Measurements from ENCODE around the gene GRIK4. TPM values are rescaled to one million over a fixed set of nuclear protein-coding genes. Genes with fewer than 3 reads are reported as not detected.
A peak's percentile ranks its signal among the peaks of the same experiment; 100 is the strongest.

Gene GRIK4
- total RNA-seq, 1 donor from 2014 or later = 2.2 TPM

DNA sequence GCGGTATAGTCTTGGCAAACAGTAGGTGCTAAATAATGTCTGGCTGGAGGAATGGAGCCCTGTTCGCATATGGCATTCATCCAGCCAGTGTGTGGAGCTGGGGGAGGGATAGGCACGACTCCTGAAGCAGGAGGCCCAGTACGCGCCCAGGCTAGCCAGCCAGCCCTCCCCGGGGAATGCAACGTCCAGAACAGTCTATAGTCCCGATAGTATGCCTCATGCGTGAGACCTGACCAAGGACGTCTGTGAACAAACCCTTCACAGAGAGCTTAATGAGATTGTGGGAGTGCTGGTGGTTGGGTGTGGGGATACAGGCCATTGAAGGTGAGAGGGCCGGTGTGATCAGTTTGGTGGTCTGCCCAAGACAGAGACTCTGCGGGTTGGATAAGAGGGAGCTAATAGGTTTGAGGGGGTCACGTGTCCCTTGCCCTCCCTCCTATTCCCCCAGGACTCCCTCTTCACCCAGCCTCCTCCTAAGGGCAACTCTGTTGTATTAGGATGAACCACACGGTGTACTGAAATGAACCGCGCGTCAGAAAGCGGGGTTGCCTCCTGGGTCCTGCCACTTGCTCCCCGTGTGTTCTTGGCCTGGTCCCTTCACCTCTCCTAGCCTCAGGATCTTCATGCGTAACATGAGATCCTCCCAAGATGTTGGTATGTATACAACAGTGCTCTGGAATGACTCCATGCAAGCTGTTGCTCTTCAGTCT is 987 bp upstream of the GRIK4 start:
- Mint-ChIP-seq H3K9me3 (no peaks in the 10 kb centered on the region), H3K4me3 (peak overlapping the region; percentile 46), H3K4me1 (peaks cover 7% of the 10 kb centered on the region), H3K36me3 (no peaks in the 10 kb centered on the region), H3K27ac (no peak overlapping the region), H3K27me3 (ENCODE audit: low read depth) (peaks cover 78% of the 10 kb centered on the region)
- DNase-seq (ENCODE audit: low spot score in 2 of 2, unreplicated experiment in 2 of 2) = peak in 1 of 2 experiments; percentile 30
- TF ChIP-seq, protein P1, sequence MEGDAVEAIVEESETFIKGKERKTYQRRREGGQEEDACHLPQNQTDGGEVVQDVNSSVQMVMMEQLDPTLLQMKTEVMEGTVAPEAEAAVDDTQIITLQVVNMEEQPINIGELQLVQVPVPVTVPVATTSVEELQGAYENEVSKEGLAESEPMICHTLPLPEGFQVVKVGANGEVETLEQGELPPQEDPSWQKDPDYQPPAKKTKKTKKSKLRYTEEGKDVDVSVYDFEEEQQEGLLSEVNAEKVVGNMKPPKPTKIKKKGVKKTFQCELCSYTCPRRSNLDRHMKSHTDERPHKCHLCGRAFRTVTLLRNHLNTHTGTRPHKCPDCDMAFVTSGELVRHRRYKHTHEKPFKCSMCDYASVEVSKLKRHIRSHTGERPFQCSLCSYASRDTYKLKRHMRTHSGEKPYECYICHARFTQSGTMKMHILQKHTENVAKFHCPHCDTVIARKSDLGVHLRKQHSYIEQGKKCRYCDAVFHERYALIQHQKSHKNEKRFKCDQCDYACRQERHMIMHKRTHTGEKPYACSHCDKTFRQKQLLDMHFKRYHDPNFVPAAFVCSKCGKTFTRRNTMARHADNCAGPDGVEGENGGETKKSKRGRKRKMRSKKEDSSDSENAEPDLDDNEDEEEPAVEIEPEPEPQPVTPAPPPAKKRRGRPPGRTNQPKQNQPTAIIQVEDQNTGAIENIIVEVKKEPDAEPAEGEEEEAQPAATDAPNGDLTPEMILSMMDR (IDR thresholded peaks at IDR 0.05; ENCODE audit: unreplicated experiment) = no peak

DNA sequence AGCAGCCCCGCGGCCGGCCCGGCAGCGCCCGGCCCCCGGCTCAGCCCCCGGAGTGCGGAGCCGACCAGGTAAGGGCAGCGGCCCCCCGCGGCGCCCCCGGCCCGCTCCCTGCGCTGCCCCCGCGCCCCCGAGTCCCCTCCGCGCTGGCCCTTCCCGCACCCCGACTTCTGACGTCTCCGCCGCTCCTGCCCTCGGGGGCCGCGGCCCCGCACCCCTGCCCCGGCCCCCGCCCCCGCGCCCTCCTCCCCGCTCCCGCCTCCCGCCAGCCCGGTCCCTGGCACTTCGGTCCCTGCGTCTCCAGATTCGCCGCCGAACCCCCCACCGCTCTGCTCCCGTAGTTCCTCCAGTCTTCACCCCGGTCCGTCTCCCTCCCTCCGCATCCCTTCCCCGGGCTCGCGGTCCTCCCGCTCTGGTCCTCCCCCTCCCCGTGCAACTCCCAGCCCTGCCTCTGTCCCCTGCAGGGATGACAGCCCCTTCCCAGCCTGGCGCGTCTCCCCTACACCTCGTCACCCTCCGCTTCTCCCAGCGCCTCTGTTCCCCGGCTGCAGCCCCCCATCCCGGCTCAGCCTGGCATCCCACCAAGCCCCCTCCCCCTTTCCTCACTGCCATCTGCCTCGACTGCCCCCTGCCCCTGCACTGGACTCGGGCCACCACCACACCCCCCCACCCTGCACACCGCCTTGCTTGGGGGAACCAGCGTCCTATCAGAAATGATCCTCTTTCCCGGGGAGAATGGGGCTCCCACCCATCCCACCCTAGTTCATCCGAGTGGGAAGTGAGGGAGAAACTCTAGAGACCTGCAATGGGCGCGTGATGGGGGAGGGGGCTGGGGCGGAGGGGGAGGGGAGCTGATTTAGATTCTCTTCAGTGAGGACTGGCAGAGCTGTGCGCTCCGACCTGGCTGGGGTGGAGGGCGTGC is 531 bp downstream of the GRIK4 start:
- Mint-ChIP-seq H3K27ac (no peak overlapping the region), H3K36me3 (no peaks in the 10 kb centered on the region), H3K9me3 (no peaks in the 10 kb centered on the region), H3K4me1 (peaks cover 15% of the 10 kb centered on the region), H3K4me3 (peak overlapping the region; percentile 57), H3K27me3 (ENCODE audit: low read depth) (peaks cover 76% of the 10 kb centered on the region)
- DNase-seq (ENCODE audit: low spot score in 2 of 2, unreplicated experiment in 2 of 2) = peak in 1 of 2 experiments; percentile 38
- TF ChIP-seq, protein P1 (IDR thresholded peaks at IDR 0.05; ENCODE audit: unreplicated experiment) = no peak

DNA sequence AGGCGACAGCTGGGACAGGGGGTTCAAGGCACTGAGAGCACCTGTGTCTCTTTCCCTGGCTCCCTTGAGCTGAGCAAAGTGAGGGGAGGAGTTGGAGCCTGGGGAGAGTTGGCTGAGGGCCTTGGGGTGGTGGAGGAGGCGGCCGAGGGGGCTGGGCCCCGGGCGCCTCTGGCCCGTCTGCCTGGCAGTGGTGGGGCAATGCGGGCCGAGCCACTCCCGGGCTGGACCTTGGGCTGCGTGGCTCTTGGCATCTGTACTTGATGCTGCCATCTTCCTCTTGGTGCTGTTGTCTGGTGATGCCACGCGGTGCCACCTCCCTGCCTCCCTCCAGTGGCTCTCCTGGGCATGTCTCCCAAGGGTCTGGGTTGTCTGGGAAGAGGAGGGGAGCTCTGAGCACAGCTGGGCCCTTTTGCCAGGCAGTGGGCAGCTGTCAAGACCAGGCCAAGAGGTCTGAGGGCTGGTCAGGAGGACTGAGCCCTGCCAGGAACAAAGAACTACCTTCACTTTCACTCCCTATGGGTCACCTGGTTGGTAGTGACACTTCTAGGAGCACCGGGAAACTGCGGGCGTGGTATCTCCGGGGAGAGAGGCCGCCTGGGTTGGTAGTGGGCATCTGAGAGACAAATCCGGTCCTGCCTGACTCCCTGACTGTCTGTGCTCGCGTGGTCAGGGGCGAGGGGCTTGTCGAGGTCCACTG is 1.3 kb downstream of the GRIK4 start:
- Mint-ChIP-seq H3K4me3 (peak overlapping the region; percentile 60), H3K27ac (no peak overlapping the region), H3K27me3 (ENCODE audit: low read depth) (peaks cover 73% of the 10 kb centered on the region), H3K4me1 (peaks cover 22% of the 10 kb centered on the region), H3K9me3 (no peaks in the 10 kb centered on the region), H3K36me3 (no peaks in the 10 kb centered on the region)
- peak in 1 of 2 experiments; percentile 35 for DNase-seq (ENCODE audit: low spot score in 2 of 2, unreplicated experiment in 2 of 2)
- TF ChIP-seq, protein P1 (IDR thresholded peaks at IDR 0.05; ENCODE audit: unreplicated experiment) = no peak

DNA sequence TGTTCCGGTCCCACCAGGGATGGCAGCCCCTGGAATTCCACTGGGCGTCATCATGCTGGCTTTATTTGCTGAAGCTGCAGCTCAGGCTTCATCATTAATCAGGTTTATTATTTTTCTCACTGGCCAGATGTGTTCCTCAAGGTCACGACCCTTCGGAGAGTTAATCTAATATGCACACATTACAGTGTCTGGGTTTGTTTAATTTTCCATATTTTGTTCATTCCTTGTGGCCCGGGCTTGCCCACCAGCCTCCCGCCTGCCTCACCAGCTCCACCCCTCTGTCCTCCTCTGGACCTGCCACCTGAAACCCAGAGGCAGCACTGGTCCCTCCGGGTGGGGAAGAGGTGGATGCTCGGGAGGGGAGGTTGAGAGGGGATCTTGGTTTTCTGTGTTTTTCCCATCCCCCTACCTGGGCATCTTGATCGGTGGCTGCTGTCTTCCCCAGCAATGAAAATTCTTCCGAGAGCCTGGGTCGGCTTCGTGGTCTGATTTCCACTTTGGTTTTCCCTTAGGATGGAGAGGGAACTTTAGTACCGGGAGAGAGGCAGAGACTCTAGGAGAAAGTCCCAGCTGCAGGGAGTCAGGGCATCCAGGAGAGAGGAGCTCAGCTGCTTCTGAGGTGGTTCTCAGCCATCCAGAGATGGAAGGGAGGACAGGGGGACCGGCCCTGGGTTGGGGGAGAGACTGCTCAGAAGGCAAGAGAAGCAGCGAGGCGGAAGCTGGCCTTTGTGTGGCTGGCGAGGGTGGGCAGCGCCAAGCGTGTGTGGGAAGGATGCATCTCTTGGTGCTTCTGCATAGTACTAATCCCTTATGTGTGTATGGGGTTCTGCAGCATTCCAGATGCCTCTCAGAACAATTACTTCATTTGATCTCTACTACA is 2.1 kb downstream of the GRIK4 start:
- Mint-ChIP-seq H3K27ac (no peak overlapping the region), H3K27me3 (ENCODE audit: low read depth) (peaks cover 66% of the 10 kb centered on the region), H3K9me3 (no peaks in the 10 kb centered on the region), H3K36me3 (no peaks in the 10 kb centered on the region), H3K4me1 (peaks cover 25% of the 10 kb centered on the region), H3K4me3 (peak overlapping the region; percentile 60)
- no peak for DNase-seq (ENCODE audit: low spot score in 2 of 2, unreplicated experiment in 2 of 2)
- TF ChIP-seq, protein P1 (IDR thresholded peaks at IDR 0.05; ENCODE audit: unreplicated experiment) = no peak

Data from mesothelial cell of epicardium (in vitro differentiated cells).